ENCODE data around the gene OR52H1.

- TF ChIP-seq EP300 (IDR thresholded peaks at IDR 0.05; ENCODE audit: low read depth) (no peak), CTCF (IDR thresholded peaks at IDR 0.05) (no peak), POLR2AphosphoS5 (IDR thresholded peaks at IDR 0.05) (no peak)
Observed at GRCh38 chr11:5521540-5521939, 26.8 kb downstream of the OR52H1 start.
